ENCODE results near the gene ZNF277.

ZNF277 gene

GRCh38 chr7:112205343-112206237 lies 905 bp upstream of the ZNF277 start:
- H3K4me3 ChIP-seq (ENCODE audit: low read length) = peak overlapping the region; percentile 92
- DNase-seq (ENCODE audit: low read depth, low spot score) = no peak

GRCh38 chr7:112206991-112207592 lies 597 bp downstream of the ZNF277 start:
- peak overlapping the region; percentile 92 for H3K4me3 ChIP-seq (ENCODE audit: low read length)
- DNase-seq (ENCODE audit: low read depth, low spot score) = no peak

- H3K4me3 ChIP-seq (ENCODE audit: low read length) = peak overlapping the region; percentile 92; the same call in 1 of the 2 replicates
- DNase-seq (ENCODE audit: low read depth, low spot score) = no peak
These were observed 1.3 kb downstream of the ZNF277 start for GRCh38 chr7:112207765-112208164.

- H3K4me3 ChIP-seq (ENCODE audit: low read length) = no peak overlapping the region
- no peak for DNase-seq (ENCODE audit: low read depth, low spot score)
These were observed 4.9 kb downstream of the ZNF277 start for GRCh38 chr7:112211348-112211907.

- H3K4me3 ChIP-seq (ENCODE audit: low read length) = no peak overlapping the region
- no peak for DNase-seq (ENCODE audit: low read depth, low spot score)
These were observed 6.1 kb downstream of the ZNF277 start for GRCh38 chr7:112212571-112212970.

GRCh38 chr7:112213735-112214134 lies 7.2 kb downstream of the ZNF277 start:
- H3K4me3 ChIP-seq (ENCODE audit: low read length) = no peak overlapping the region
- no peak for DNase-seq (ENCODE audit: low read depth, low spot score)

- no peak for DNase-seq (ENCODE audit: low read depth, low spot score)
- no peak overlapping the region for H3K4me3 ChIP-seq (ENCODE audit: low read length)
These were observed 7.8 kb downstream of the ZNF277 start for GRCh38 chr7:112214268-112214667.

- DNase-seq (ENCODE audit: low read depth, low spot score) = no peak
- no peak overlapping the region for H3K4me3 ChIP-seq (ENCODE audit: low read length)
These were observed 8.4 kb downstream of the ZNF277 start for GRCh38 chr7:112214883-112215282.

GRCh38 chr7:112215787-112216186 lies 9.3 kb downstream of the ZNF277 start:
- H3K4me3 ChIP-seq (ENCODE audit: low read length) = no peak overlapping the region
- DNase-seq (ENCODE audit: low read depth, low spot score) = no peak

GRCh38 chr7:112220877-112221434 lies 14.5 kb downstream of the ZNF277 start:
- no peak for DNase-seq (ENCODE audit: low read depth, low spot score)

GRCh38 chr7:112223310-112223709 lies 16.8 kb downstream of the ZNF277 start:
- H3K4me3 ChIP-seq (ENCODE audit: low read length) = no peak overlapping the region
- no peak for DNase-seq (ENCODE audit: low read depth, low spot score)

More at GRCh38 chr7:112220877-112221434, 14.5 kb downstream of the ZNF277 start:
- H3K4me3 ChIP-seq (ENCODE audit: low read length) = no peak overlapping the region

- no peak for DNase-seq (ENCODE audit: low read depth, low spot score)
- no peak overlapping the region for H3K4me3 ChIP-seq (ENCODE audit: low read length)
These were observed 17.7 kb downstream of the ZNF277 start for GRCh38 chr7:112224186-112224585.

- no peak overlapping the region for H3K4me3 ChIP-seq (ENCODE audit: low read length)
- DNase-seq (ENCODE audit: low read depth, low spot score) = no peak
These were observed 18.5 kb downstream of the ZNF277 start for GRCh38 chr7:112225006-112225405.

GRCh38 chr7:112226701-112227276 lies 20.3 kb downstream of the ZNF277 start:
- no peak overlapping the region for H3K4me3 ChIP-seq (ENCODE audit: low read length)
- DNase-seq (ENCODE audit: low read depth, low spot score) = no peak

GRCh38 chr7:112228632-112229031 lies 22.1 kb downstream of the ZNF277 start:
- no peak for DNase-seq (ENCODE audit: low read depth, low spot score)
- no peak overlapping the region for H3K4me3 ChIP-seq (ENCODE audit: low read length)

- H3K4me3 ChIP-seq (ENCODE audit: low read length) = no peak overlapping the region
- DNase-seq (ENCODE audit: low read depth, low spot score) = no peak
These were observed 25.9 kb downstream of the ZNF277 start for GRCh38 chr7:112232212-112232978.

GRCh38 chr7:112233048-112233697 lies 26.7 kb downstream of the ZNF277 start:
- no peak overlapping the region for H3K4me3 ChIP-seq (ENCODE audit: low read length)

GRCh38 chr7:112234147-112234546 lies 27.7 kb downstream of the ZNF277 start:
- no peak for DNase-seq (ENCODE audit: low read depth, low spot score)
- H3K4me3 ChIP-seq (ENCODE audit: low read length) = no peak overlapping the region

More at GRCh38 chr7:112233048-112233697, 26.7 kb downstream of the ZNF277 start:
- DNase-seq (ENCODE audit: low read depth, low spot score) = no peak
